Stimulated activated CD8-positive, alpha-beta memory T cell treated with anti-CD3 and anti-CD28 coated beads, Interleukin-7, amount 100 ng/mL, for 48 hours (primary cell): ENCODE results near the gene RC3H2.
"Not testable (repeated sequence)": the region's sequence is repeated elsewhere in the genome, so short reads cannot be mapped to it uniquely, and the experiment has no call there.

Experiments used
- DNase-seq, 2 donors: peaks; one replicate each; pipeline ENCODE4 v3.0.0-alpha.2; 2020; ENCODE audit warnings: low read depth in 1 of 2; ENCODE audit errors: extremely low read depth in 1 of 2

The RC3H2 gene

DNA sequence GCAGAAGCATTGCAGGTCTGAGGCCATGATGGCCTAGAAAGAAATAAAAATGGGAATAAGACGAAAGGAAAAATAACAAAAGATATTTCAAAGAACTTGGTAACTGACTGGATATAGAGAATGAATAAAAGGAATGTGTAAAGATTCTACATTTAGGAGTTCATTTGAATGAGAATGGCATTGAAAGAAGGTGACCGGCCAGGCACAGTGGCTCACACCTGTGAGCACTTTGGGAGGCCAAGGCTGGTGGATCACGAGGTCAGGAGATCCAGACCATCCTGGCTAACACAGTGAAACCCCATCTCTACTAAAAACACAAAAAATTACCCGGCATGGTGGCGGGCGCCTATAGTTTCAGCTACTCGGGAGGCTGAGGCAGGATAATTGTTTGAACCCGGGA is 17.6 kb upstream of the RC3H2 start:
- no peak for DNase-seq

- no peak for DNase-seq
Measured at GRCh38 chr9:122918310-122918709, 13.2 kb upstream of the RC3H2 start.

GRCh38 chr9:122912964-122913673 is 8.0 kb upstream of the RC3H2 start, which contains the start of gene ZBTB6:
TSS of gene ZBTB6 (minus strand) at chr9:122913323. CDS start at chr9:122912072, 1,251 bp downstream.
- peak; percentile 30 to 73 for DNase-seq

- no peak for DNase-seq
Measured at GRCh38 chr9:122912671-122912963, 7.5 kb upstream of the RC3H2 start.

DNA sequence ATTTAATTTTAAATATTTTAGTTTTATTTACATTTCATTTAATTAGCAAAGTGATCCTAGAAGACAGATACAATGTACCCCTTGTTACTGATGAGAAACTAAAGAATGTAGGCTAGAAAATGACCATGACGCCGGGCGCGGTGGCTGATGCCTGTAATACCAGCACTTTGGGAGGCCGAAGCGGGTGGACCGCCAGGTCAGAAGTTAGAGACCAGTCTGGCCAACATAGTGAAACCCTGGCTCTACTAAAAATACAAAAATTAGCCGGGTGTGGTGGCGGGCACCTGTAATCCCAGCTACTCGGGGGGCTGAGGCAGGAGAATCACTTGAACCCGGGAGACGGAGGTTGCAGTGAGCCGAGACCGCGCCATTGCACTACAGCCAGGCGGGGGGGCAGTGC is 963 bp upstream of the RC3H2 start:
- DNase-seq, result not testable (repeated sequence)

GRCh38 chr9:122904466-122904822 is 715 bp downstream of the RC3H2 start:
- peak in 1 of 2 donors; percentile 13 for DNase-seq

- DNase-seq, result no peak
Measured at GRCh38 chr9:122900791-122901190, 4.4 kb downstream of the RC3H2 start.

GRCh38 chr9:122897969-122898368 is 7.2 kb downstream of the RC3H2 start:
- DNase-seq, result no peak

DNA sequence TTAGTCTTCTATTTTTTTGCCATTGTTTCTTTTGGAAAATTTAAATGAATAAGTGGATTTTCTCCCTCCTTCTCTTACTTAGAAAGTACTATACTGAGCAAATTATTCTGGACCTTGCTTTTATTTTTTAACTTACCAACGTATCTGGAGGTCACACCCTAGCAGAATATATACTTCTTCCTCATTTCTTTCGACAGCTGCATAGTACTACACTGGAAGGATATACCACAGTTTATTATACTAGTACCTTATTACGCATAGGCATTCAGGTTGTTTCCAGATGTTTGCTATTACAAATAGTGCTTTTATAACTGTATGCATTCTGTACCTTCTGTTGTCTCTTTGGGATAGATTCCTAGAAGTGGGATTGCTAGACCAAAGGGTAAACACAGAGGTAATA is 16.7 kb downstream of the RC3H2 start:
- no peak for DNase-seq

DNA sequence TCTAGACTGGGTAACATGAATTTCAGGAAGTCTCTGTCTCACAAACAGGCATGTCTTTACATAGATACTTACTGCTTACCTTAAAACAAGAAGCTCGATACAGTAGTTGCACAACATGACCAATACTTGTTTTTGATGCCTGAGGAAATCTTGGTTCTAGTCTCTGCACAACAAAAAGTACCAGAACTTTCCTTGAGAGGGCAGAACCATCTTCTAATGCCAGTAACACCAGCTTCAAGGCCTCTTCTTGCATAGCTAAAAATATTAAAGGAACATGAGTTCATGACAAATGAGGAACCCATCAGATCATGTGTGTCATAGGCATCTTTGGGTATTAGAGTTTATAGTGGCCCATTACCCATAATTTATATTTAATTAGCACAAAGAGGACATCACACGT is 22.0 kb downstream of the RC3H2 start:
- DNase-seq, result no peak

DNA sequence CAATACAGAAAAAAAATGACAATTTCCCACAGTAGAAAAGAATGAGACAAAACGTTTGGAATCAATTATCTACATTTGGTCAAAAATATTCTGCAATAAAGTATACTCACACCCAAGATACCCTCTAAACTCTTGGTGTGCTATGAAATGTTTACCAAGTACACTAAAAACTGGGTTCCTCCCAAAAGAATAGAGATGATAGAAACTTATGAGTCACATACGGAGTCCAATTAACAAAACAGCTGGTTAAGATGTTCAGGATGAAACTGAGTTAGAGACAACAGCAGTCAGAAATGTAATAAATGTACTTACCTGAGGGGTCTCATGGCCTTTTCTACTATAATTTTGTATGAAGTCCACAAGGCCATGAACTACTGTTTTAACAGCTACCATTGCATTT is 25.7 kb downstream of the RC3H2 start:
- DNase-seq, result no peak

GRCh38 chr9:122875523-122875922 is 29.6 kb downstream of the RC3H2 start:
- no peak for DNase-seq

- DNase-seq, result not testable (repeated sequence)
Measured at GRCh38 chr9:122867276-122867675, 37.9 kb downstream of the RC3H2 start.

DNA sequence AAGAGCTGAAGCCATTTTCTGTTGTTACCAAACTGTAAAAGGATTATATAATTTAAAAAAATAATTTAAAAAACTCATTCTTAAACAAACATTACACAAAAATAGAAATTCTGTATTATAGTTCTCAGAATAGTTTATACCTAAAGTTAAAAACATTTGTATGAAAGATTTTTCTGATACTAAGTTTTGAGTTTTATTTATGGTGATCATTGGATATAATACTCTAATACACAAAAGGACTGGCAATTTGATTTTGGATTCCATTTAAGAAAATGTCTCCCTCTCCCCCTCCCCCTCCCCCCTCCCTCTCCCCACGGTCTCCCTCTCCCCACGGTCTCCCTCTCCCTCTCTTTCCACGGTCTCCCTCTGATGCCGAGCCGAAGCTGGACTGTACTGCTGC is 39.1 kb downstream of the RC3H2 start:
- DNase-seq, result no peak

GRCh38 chr9:122865300-122865699 is 39.9 kb downstream of the RC3H2 start:
- no peak for DNase-seq

- no peak for DNase-seq
Measured at GRCh38 chr9:122863407-122863806, 41.8 kb downstream of the RC3H2 start.

DNA sequence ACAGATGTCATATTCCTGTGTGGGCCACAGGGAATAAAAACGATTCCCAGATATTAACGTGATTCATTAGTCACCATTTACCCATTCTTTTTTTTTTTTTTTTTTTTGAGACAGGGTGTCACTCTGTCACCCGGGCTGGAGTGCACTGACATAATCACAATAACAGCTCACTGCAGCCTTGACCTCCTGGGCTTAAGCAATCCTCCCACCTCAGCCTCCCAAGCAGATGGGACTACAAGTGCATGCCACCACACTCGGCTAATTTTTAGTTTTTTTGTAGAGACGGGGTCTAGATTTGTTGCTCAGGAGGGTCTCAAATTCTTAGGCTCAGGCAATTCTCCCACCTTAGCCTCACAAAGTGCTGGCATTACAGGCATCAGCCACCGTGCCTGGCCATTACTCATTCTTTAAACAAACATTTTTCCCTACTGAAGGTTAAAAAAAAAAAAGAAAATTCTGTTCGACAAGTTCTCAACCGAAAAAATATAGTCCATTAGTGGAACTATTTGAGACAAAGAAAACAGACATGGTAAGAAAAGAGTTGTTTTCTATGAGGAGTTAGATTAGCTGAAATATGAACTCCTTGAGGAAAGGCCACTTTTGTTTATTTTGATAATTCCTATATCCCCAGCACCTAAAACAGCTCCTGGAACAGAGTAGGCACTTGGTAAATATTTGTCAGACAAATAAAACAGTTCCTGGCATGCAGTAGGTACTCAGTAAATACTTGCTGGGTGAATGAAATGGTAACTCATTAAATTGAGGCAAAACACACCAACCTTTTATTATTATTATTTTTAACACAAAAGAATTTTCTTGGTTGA is 44.6 kb downstream of the RC3H2 start:
- DNase-seq, result no peak

DNA sequence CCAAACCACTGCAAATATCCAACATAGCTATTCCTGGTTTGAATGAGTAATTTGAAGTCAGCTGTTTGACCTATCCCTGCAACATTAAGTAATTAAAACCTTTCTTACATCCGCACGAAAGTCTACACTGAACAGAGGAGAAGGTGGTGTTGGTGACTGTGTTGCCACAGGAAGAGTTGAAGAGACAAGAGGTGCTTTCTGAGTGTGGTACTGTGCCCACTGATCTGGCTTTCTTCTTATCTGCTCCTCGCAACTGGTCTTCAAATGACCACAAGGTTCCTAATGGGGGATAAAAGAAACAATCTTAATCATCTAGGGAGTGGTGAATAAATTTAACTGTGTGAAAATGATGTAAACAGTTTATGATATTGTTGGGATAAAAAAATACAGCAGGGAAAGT is 47.3 kb downstream of the RC3H2 start:
- no peak for DNase-seq

DNA sequence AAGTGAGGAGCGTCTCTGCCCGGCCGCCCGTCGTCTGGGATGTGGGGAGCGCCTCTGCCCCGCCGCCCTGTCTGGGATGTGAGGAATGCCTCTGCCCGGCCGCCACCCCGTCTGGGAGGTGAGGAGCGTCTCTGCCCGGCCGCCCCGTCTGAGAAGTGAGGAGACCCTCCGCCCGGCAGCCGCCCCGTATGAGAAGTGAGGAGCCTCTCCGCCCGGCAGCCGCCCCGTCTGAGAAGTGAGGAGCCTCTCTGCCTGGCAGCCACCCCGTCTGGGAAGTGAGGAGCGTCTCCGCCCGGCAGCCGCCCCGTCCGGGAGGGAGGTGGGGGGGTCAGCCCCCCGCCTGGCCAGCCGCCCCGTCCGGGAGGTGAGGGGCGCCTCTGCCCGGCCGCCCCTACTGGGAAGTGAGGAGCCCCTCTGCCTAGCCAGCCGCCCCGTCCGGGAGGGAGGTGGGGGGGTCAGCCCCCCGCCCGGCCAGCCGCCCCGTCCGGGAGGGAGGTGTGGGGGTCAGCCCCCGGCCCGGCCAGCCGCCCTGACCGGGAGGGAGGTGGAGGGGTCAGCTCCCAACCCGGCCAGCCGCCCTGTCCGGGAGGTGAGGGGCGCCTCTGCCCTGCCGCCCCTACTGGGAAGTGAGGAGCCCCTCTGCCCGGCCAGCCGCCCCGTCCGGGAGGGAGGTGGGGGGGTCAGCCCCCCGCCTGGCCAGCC is 52.9 kb downstream of the RC3H2 start:
- DNase-seq, result not testable (repeated sequence)

- DNase-seq, result no peak
Measured at GRCh38 chr9:122848256-122848943, 56.8 kb downstream of the RC3H2 start.

GRCh38 chr9:122846371-122846940 is 58.7 kb downstream of the RC3H2 start:
- DNase-seq, result no peak
